Activated gamma-delta T cell treated with Interleukin-2 at 50 U/mL for 16 hours (primary cell): Measurements from ENCODE around the gene ZNF491.
A peak's percentile ranks its signal among the peaks of the same experiment; 100 is the strongest.
"Not testable (repeated sequence)": the region's sequence is repeated elsewhere in the genome, so short reads cannot be mapped to it uniquely, and the experiment has no call there.

ENCODE experiments used
- DNase-seq: peaks from one replicate; pipeline ENCODE4 v3.0.0-alpha.2; 2020

ZNF491 gene

DNA sequence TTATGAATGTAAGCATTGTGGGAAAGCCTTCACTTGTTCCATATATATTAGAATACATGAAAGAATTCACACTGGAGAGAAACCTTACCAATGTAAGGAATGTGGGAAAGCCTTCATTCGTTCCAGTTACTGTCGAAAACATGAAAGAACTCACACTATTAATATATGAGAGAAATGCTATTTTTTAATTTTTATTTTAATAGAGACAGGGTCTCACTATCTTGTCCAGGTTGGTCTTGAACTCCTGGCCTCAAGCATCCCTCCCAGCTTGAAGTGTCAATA lies 8.7 kb downstream of the ZNF491 start:
- DNase-seq = no peak

DNA sequence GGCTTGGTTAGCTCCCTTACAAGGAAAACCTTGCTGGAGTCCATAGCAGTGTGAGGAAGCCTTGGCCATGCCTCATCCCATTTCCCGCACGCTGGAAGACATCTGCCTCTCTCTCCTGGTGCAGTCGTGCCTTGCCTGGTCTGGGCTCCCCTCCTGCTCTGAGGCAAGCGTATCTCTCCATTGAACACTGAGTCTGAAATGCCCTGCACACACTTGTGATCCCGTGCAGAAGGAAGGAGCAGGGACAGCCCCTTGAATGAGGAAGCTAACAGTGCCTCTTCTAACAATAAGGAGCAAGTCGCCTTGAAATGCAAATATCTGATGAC lies 15.3 kb downstream of the ZNF491 start:
- DNase-seq = no peak

DNA sequence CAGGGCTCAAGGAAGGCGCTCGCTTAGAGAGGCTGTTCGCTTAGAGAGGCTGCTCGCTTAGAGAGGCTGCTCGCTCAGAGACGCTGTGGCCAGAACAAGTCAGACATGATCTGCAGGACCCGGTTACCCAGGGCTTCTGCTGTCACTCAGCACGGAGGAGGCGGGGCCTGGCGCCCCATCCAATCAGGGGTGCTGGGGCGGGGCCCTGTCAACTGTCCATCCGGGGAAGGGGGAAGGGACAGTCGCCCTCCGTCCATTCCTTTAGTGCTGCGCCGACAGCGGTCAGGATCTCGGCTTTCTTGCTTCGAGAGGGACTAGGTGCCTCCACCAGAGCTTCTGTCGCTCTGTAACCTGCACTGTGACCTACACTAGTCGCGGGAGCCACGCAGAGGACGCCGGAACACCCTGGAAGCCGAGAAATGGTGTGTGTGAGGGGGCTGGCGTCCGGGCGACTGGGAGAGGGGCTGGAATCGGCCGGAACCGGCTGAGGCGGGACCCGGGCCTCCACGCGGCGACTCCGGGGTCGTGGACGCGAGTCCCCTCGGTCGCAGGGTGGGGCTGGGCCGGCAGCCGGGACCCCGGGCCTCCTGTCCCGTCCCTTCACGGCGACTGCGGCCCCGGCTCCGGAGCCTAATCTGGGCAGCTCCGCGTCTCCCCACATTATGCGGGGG lies 15.8 kb downstream of the ZNF491 start, which contains the start of gene ZNF440:
ZNF440 (plus strand) TSS at position 245 of the 671 bp plus-strand sequence; CDS start at position 420, 175 bp downstream.
- peak; percentile 83 for DNase-seq

DNA sequence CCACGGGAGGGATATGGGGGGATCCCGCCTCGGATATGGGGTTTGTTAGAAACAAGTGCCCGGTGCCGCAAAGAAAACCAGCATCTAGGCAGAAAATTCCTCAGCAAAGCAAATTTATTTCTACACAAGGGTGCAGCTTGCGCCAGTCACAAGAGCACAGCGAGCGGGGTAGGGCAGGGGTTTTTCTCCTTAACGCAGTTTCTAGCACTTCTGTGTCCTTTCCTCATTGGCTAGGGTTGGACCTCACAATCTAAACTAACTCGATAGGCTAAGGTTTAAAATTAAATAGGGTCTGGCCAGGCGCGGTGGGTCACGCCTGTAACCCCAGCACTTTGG lies 16.3 kb downstream of the ZNF491 start:
- no peak for DNase-seq

DNA sequence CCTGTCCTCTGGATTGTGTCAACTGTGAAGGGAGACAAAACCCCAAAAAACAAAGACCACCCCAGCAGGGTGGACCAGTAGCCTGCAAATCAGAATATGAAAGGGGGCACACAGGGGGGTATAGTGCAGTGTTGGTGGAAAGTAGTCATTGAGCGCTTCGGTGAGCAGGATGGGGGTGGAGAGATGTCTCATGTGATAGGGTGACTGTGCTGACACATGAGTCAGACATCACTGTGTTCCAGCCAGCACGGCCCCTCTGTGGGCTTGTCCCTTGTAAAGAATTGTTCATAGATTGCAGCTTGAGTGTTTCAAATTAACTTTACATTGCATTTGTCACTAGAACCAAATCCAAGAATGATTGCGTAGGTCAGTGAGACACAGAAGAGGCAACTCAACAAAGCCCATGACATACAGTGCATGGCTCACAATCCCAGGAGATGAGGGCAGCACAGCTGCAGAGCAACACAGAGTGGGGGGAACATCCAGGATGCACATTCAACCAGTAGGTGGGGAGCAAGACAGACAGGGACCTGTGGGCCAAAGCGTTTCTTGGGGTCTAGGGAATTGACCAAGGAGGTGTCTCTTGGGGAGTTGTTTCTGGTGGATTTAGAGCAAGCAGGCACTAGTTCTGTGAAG lies 23.3 kb downstream of the ZNF491 start:
- no peak for DNase-seq

DNA sequence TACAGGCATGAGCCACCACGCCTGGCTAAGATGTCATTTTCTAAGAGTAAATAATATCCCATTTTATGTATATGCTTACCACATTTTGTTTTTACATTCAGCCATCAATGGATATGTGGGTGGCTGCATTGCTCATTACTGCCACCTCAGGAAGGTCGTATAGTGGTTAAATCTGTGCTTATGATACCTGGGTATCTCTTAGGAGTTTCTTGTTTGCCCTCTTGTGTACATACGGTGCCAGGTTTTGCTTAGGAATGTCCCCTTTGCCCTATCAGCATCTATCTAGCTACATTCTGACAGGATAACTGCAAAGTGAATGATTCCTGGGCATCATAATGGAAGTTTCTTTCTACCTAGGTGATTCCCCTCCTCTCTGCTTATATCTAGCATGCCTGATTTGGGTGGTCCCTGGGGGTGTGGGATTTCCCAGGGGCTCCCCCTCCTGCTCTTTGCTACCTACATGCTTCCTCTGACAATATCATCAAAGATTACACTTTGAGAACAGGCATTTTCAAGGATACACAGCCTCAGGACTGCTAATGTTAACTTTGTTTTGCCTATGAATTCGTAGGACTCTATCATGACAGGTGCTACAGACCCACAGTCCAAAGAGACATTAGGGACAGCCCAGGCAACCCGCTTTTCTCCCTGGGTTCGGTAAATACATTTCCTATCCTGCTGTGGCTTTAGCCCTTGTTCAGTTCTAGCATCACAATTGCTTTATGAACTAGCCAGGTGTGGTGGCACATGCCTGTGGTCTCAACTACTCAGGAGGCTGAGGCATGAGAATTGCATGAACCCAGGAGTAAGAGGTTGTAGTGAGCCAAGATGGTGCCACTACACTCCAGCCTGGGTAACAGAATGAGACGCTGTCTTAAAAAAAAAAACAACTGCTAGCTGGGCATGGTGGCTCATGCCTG lies 30.9 kb downstream of the ZNF491 start:
- not testable (repeated sequence) for DNase-seq

DNA sequence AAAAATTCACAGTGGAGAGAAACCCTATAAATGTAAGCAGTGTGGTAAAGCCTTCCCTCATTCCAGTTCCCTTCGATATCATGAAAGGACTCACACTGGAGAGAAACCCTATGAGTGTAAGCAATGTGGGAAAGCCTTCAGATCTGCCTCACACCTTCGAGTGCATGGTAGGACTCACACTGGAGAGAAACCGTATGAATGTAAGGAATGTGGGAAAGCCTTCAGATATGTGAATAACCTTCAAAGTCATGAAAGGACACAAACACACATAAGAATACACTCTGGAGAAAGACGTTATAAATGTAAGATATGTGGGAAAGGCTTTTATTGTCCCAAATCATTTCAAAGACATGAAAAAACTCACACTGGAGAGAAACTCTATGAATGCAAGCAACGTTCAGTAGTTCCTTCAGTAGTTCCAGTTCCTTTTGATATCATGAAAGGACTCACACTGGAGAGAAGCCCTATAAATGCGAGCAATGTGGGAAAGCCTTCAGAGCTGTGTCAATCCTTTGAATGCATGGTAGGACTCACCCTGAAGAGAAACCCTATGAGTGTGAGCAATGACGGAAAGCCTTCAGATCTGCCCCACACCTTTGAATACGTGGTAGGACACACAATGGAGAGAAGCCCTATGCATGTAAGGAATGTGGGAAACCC lies 34.1 kb downstream of the ZNF491 start:
- DNase-seq = no peak

DNA sequence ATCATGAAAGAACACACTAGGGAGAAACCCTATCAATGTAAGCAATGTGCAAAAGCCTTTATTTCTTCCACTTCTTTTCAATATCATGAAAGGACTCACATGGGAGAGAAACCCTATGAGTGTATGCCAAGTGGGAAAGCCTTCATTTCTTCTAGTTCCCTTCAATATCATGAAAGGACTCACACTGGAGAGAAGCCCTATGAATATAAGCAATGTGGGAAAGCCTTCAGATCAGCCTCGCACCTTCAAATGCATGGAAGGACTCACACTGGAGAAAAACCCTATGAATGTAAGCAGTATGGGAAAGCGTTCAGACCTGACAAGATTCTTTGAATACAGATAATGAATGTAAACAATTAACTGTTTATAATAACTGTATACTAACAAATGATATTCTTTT lies 35.2 kb downstream of the ZNF491 start:
- DNase-seq = no peak

DNA sequence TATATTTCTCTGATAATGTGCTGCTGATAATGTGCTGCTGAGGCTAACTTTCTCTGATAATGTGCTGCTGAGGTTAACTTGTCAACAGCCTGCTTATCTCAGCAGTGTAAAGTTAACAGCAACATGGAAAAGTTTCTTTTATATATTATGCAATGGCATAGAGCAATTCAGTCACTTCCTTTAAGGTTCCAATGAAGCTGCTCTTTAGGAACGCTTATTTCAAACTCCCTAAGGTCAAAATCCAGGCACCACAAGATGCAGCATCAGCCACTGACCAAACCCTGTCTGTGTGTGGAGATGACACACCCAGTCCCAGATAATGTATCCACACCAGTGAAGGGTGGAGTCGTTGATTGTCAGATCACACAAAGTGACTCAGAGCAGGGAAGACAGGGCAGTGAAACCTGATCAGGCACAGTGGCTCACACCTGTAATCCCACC lies 37.3 kb downstream of the ZNF491 start:
- DNase-seq = not testable (repeated sequence)

DNA sequence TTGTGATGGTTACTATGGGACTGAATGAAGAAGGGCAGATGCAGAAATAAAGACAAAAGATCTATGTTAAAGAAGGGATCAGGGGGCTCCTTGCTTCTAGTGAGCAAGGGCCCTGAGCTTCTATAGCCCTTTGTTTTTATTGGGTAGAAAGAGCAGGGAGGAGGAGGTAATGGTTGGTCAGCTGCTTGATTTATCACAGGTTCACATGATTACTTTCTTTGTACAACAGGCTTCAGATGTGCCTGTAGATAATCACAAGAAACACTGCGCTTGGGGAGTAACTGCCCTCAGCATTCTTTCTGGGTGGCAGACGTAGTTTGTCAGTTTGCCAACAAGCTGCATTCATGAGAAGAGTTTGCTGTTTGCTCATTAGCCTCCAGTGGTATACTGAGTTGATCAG lies 45.4 kb downstream of the ZNF491 start:
- DNase-seq = no peak

DNA sequence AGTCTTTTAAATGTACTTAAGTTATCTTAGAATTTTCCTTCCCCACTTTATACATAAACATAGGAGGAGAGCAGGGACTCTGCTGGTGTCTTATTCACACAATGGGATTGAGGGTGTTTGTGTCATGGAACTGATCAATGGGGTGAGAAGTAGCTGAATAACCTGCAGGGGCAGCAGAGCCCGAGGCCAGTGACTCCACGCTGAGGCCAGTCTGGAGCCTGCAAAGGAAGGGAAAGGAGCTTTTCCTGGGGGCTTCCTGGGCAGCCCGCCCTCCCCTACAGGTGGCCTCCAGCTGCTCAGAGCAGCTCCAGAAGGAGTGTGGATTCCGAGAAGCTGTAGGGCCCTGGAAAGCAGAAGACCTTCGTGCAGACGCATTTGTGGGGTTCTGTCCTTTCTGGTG lies 49.3 kb downstream of the ZNF491 start:
- DNase-seq = not testable (repeated sequence)

DNA sequence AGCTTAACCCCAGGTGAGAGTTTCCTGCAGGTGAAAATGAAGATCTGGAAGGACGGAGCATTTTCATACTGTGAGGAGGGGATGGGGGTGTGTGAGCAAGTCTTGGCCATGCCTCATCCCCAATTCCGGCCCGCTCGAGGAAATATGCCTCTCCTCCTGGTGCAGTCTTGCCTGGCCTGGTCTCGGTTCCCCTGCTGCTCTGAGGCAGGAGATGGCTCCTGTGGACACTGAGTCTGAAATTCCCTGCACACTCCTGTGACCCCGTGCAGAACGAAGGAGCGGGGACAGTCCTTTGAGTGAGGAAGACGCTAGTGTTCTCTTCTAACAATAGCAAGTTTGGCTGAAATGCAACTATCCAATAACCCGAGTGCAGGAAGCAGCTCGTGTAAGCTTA lies 49.9 kb downstream of the ZNF491 start:
- DNase-seq = no peak

DNA sequence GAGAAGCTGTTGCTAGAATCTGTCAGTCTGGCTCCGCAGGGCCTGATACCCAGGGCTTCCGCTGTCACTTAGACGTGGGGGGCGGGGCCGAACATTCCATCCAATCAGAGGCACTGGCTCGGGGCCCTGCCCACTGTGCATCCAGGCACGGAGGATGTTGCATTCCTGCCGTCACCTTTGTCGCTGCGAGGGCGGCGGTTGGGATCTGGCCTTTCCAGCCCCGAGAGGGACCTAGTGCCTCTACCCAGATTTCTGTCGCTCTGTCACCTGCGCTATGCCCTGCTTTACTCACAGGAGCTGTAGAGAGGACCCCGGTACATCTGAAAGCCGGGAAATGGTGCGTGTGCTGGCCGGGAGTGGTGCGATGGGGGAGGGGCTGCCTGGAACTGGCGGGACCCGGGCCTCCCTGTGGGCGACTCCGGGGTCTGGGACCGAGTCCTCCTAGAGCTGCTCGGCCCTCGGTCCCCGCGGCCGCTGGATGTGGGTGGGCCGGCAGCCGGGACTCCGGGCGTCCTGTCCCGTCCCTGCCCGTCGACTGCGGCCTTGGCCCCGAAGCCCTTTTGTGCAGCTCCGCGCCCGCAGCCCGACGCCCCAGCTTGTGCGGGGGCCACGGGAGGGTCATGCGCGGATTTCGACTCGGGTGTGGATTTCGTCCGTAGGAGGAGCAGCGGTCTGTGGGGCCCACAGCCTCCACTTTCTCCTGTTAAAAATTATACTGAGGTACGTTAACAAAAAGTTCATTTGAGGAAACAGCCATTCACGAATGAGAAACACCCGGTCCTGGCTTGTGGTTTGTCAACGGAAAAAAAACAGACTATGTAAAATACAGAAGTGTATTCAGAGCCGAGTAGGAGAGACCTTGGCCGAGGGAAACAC lies 50.5 kb downstream of the ZNF491 start, which contains the start of gene ZNF439:
ZNF439 (plus strand) TSS at position 133 of the 876 bp plus-strand sequence; CDS start at position 275, 142 bp downstream.
- peak; percentile 84 for DNase-seq

DNA sequence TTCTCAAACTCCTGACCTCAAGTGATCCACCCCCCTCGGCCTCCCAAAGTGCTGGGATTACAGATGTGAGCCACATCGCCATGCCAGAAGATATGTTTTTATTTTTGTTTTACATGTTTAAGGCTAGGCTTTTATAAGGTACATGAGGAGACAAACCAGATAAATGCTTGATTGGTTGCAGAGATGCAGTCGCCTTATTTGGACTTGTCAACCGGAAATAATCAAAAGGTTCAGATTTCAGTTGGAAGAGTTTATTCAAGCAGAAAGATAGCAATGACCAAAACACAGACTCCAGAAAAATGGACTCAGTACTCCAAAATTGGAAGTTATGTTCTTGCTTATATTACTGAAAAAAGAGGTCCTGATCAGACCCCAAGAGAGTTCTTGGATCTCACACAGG lies 52.0 kb downstream of the ZNF491 start:
- not testable (repeated sequence) for DNase-seq

DNA sequence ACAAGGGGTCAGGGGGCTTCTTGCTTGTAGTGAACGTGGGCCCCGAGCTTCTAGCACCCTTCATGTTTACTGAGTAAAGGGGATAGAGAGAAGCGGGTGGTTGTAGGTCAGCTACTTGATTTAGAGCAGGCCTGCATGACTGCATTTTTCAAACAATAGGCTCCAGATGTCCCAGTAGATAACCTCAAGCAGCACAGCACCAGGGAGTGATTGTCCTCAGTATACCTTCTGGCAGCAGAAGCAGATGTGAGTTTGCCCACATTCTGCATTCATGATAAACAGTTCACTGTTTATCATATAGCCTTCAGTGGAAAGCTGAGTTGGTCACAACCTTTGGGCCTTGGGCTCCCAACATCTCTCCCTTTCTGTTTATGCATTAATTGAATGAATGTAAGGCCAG lies 55.0 kb downstream of the ZNF491 start:
- DNase-seq = no peak

DNA sequence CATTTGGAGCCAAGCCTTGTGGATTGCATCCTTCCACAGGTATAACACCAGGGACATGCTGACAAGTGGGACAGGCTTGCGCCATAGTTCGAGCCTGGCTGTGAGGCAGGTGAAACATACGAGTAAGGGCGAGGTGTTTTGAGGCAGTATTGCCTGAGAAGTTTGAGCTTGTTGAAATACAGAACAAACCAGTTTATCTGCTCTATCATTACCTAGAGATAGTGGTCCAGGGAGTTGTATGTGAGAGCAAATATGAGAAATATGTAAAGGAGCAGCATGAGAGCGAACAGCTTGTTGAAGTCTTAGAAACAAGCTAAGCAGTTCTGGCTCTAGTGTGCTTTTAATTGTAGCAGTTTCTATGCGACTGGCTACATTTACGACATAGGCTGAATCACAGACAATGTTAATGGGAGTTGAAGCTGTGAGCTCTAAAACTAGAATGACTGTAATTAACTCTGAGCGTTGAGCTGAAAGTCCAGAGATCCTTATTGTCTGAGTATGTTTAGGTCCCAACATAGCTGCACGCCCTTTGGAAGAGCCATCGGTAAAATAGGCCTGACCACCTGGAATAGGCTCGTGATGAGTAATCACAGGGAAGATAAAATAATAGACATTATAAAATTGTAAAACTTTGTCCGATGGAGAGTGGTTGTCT lies 58.4 kb downstream of the ZNF491 start:
- no peak for DNase-seq
